Left ventricle myocardium inferior (tissue), 1 donor: ENCODE results near the gene GDF2. TPM values are rescaled to one million over a fixed set of nuclear protein-coding genes. Genes with fewer than 3 reads are reported as not detected.

Experiments
- DNase-seq: peaks from one replicate; pipeline ENCODE4 v3.0.0-alpha.2; 2020
- H3K27ac ChIP-seq: fragments of 200-600 bp; replicated peaks from 2 replicates; pipeline ENCODE4 v1.8.0; 2021
- H3K27me3 ChIP-seq: fragments of 200-600 bp; 2 replicates; pipeline ENCODE4 v1.8.0; 2021; ENCODE audit warnings: low read depth
- H3K36me3 ChIP-seq: fragments of 200-600 bp; 2 replicates; pipeline ENCODE4 v1.8.0; 2021
- H3K4me1 ChIP-seq: fragments of 200-600 bp; 2 replicates; pipeline ENCODE4 v1.8.0; 2021
- H3K4me3 ChIP-seq: fragments of 200-600 bp; 2 replicates; pipeline ENCODE4 v1.8.0; 2021; ENCODE audit warnings: mild to moderate bottlenecking, moderate library complexity
- H3K9me3 ChIP-seq: fragments of 200-600 bp; replicated peaks from 2 replicates; pipeline ENCODE4 v1.8.0; 2021
- CTCF ChIP-seq: fragments of 200-600 bp; IDR thresholded peaks from 2 replicates; pipeline ENCODE4 v1.8.0; 2021; ENCODE audit warnings: antibody characterized with exemption, mild to moderate bottlenecking, borderline replicate concordance
- intact Hi-C: fragments of 100-400 bp; cut with micrococcal nuclease; formaldehyde crosslinking; loops from one replicate; pipeline ENCODE4 v1.11.0; 2022
- total RNA-seq: library from RNA; stranded (reverse); fragmentation: NEBNext Ultra II Directional; extraction: Animal tissue kit (Norgen Biotek cat#: 25700); gene quantifications from one replicate; pipeline ENCODE4 v1.2.1, GENCODE V29; 2021
- donor health status: DM: no; HTN: yes; CAD: no; lungs with severe emphysema.

Gene GDF2
- total RNA-seq, 1 donor from 2014 or later, result not detected

- no peak for TF ChIP-seq CTCF
- intact Hi-C loops, result no loop called here
- DNase-seq, result no peak
- H3K4me3 ChIP-seq, result no peak overlapping the region
- no peaks in the 10 kb centered on the region for H3K9me3 ChIP-seq
- H3K27ac ChIP-seq, result no peak overlapping the region
- H3K36me3 ChIP-seq, result no peaks in the 10 kb centered on the region
- peaks cover 10% of the 10 kb centered on the region for H3K4me1 ChIP-seq
- H3K27me3 ChIP-seq, result peaks cover 87% of the 10 kb centered on the region
These were observed 14.9 kb upstream of the GDF2 start for GRCh38 chr10:47307381-47307780.

GRCh38 chr10:47308775-47309174 lies 13.5 kb upstream of the GDF2 start:
- no peak overlapping the region for H3K27ac ChIP-seq
- no peak overlapping the region for H3K4me3 ChIP-seq
- no peak for TF ChIP-seq CTCF
- DNase-seq, result no peak
- intact Hi-C loops, result no loop called here
- H3K27me3 ChIP-seq, result peaks cover 78% of the 10 kb centered on the region
- no peaks in the 10 kb centered on the region for H3K36me3 ChIP-seq
- peaks cover 10% of the 10 kb centered on the region for H3K4me1 ChIP-seq
- H3K9me3 ChIP-seq, result no peaks in the 10 kb centered on the region

- no peak overlapping the region for H3K27ac ChIP-seq
- no peaks in the 10 kb centered on the region for H3K36me3 ChIP-seq
- H3K27me3 ChIP-seq, result peaks cover 71% of the 10 kb centered on the region
- H3K4me3 ChIP-seq, result no peak overlapping the region
- intact Hi-C loops, result loop anchor here (10.0 kb wide), 1 partner anchor 285 kb away; no protein-coding TSS in a partner anchor
- H3K9me3 ChIP-seq, result no peaks in the 10 kb centered on the region
- TF ChIP-seq CTCF, result peak; percentile 28
- no peak for DNase-seq
- peaks cover 10% of the 10 kb centered on the region for H3K4me1 ChIP-seq
These were observed 12.7 kb upstream of the GDF2 start for GRCh38 chr10:47309408-47310089.

DNA sequence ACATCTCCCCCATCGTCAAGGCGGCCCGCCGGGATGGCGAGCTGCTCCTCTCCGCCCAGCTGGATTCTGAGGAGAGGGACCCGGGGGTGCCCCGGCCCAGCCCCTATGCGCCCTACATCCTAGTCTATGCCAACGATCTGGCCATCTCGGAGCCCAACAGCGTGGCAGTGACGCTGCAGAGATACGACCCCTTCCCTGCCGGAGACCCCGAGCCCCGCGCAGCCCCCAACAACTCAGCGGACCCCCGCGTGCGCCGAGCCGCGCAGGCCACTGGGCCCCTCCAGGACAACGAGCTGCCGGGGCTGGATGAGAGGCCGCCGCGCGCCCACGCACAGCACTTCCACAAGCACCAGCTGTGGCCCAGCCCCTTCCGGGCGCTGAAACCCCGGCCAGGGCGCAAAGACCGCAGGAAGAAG lies 12.2 kb upstream of the GDF2 start:
- Histone ChIP-seq H3K27ac (no peak overlapping the region), H3K27me3 (peaks cover 66% of the 10 kb centered on the region), H3K9me3 (no peaks in the 10 kb centered on the region), H3K4me1 (peaks cover 10% of the 10 kb centered on the region), H3K4me3 (no peak overlapping the region), H3K36me3 (no peaks in the 10 kb centered on the region)
- intact Hi-C loops, result loop anchor here (10.0 kb wide), 1 partner anchor 285 kb away; no protein-coding TSS in a partner anchor
- DNase-seq, result no peak
- TF ChIP-seq CTCF, result no peak

GRCh38 chr10:47311193-47311931 lies 10.9 kb upstream of the GDF2 start:
- TF ChIP-seq CTCF, result no peak
- no peak overlapping the region for H3K27ac ChIP-seq
- no peaks in the 10 kb centered on the region for H3K9me3 ChIP-seq
- intact Hi-C loops, result loop anchor here (10.0 kb wide), 1 partner anchor 287 kb away; no protein-coding TSS in a partner anchor
- H3K4me1 ChIP-seq, result peaks cover 10% of the 10 kb centered on the region
- DNase-seq, result no peak
- no peak overlapping the region for H3K4me3 ChIP-seq
- H3K36me3 ChIP-seq, result no peaks in the 10 kb centered on the region
- peaks cover 53% of the 10 kb centered on the region for H3K27me3 ChIP-seq
